GM23338 (cell line): ENCODE results near the gene C14orf119.

ENCODE experiments used
- CREB1 ChIP-seq: fragments of 250-450 bp; sonication (Bioruptor Pico); IDR thresholded peaks from 2 replicates; pipeline ENCODE4 v1.5.0; 2020; ENCODE audit warnings: low read depth, mild to moderate bottlenecking, moderate library complexity
- EZH2 ChIP-seq: fragments of 200-600 bp; sonication (generic); IDR thresholded peaks from one replicate; pipeline ENCODE4 v1.8.0; 2017; ENCODE audit warnings: antibody characterized with exemption, mild to moderate bottlenecking, low read depth; ENCODE audit not compliant: unreplicated experiment
- EZH2phosphoT487 ChIP-seq: fragments of 200-600 bp; sonication (generic); IDR thresholded peaks from one replicate; pipeline ENCODE4 v1.8.1; 2018; ENCODE audit warnings: antibody characterized with exemption; ENCODE audit not compliant: unreplicated experiment
- JUNB ChIP-seq: IDR thresholded peaks from one replicate; pipeline ENCODE4 v1.6.1; 2016; ENCODE audit warnings: antibody characterized with exemption; ENCODE audit not compliant: unreplicated experiment
- NANOG ChIP-seq: IDR thresholded peaks from 2 replicates; pipeline ENCODE4 v1.6.1; 2016; ENCODE audit warnings: antibody characterized with exemption, borderline replicate concordance
- POLR2AphosphoS5 ChIP-seq: IDR thresholded peaks from 2 replicates; pipeline ENCODE4 v1.6.1; 2016; ENCODE audit warnings: antibody characterized with exemption, low read depth
- REST ChIP-seq: IDR thresholded peaks from one replicate; pipeline ENCODE4 v1.6.1; 2018; ENCODE audit warnings: antibody characterized with exemption; ENCODE audit not compliant: unreplicated experiment
- STAT1 ChIP-seq: IDR thresholded peaks from one replicate; pipeline ENCODE4 v1.6.1; 2016; ENCODE audit warnings: antibody characterized with exemption; ENCODE audit not compliant: unreplicated experiment
- ZNF114 ChIP-seq: fragments of 250-450 bp; sonication (Bioruptor Pico); IDR thresholded peaks from 2 replicates; pipeline ENCODE4 v1.5.0; 2020; ENCODE audit warnings: mild to moderate bottlenecking, moderate library complexity
- ZNF331 ChIP-seq: fragments of 250-450 bp; sonication (Bioruptor Pico); IDR thresholded peaks from 2 replicates; pipeline ENCODE4 v1.5.0; 2020; ENCODE audit warnings: low read depth, mild to moderate bottlenecking, moderate library complexity
- ZNF462 ChIP-seq: fragments of 250-450 bp; sonication (Bioruptor Pico); IDR thresholded peaks from 2 replicates; pipeline ENCODE4 v1.5.0; 2020; ENCODE audit warnings: mild to moderate bottlenecking, moderate library complexity
- TF ChIP-seq, protein P1 (sequence below), 2 experiments: fragments of 200-600 bp in 1 of 2; sonication (generic) in 1 of 2; conservative IDR thresholded peaks; 2 replicates each; pipeline versions ENCODE4 v1.5.1 to v1.6.1; 2016 to 2017; ENCODE audit warnings: antibody characterized with exemption in 2 of 2, low read depth in 2 of 2, mild to moderate bottlenecking in 2 of 2, moderate library complexity in 1 of 2
- TF ChIP-seq, protein P2 (sequence below): IDR thresholded peaks from 2 replicates; pipeline ENCODE4 v1.6.1; 2016; ENCODE audit warnings: antibody characterized with exemption

GRCh38 chr14:23143911-23144310 lies 48.6 kb downstream of the C14orf119 start:
- TF ChIP-seq POLR2AphosphoS5 (no peak), EZH2phosphoT487 (no peak), EZH2 (no peak), REST (no peak), ZNF462 (no peak), ZNF331 (no peak), JUNB (no peak), CREB1 (no peak), ZNF114 (CRISPR knock-in tag) (no peak), STAT1 (no peak), NANOG (no peak)
- TF ChIP-seq, protein P1, sequence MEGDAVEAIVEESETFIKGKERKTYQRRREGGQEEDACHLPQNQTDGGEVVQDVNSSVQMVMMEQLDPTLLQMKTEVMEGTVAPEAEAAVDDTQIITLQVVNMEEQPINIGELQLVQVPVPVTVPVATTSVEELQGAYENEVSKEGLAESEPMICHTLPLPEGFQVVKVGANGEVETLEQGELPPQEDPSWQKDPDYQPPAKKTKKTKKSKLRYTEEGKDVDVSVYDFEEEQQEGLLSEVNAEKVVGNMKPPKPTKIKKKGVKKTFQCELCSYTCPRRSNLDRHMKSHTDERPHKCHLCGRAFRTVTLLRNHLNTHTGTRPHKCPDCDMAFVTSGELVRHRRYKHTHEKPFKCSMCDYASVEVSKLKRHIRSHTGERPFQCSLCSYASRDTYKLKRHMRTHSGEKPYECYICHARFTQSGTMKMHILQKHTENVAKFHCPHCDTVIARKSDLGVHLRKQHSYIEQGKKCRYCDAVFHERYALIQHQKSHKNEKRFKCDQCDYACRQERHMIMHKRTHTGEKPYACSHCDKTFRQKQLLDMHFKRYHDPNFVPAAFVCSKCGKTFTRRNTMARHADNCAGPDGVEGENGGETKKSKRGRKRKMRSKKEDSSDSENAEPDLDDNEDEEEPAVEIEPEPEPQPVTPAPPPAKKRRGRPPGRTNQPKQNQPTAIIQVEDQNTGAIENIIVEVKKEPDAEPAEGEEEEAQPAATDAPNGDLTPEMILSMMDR (conservative IDR thresholded peaks at IDR 0.05; ENCODE audit: low read depth in 2 of 2), result no peak
- TF ChIP-seq, protein P2, sequence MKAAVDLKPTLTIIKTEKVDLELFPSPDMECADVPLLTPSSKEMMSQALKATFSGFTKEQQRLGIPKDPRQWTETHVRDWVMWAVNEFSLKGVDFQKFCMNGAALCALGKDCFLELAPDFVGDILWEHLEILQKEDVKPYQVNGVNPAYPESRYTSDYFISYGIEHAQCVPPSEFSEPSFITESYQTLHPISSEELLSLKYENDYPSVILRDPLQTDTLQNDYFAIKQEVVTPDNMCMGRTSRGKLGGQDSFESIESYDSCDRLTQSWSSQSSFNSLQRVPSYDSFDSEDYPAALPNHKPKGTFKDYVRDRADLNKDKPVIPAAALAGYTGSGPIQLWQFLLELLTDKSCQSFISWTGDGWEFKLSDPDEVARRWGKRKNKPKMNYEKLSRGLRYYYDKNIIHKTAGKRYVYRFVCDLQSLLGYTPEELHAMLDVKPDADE, result no peak
